GM23248 (cell line): ENCODE data around the gene XPO1. TPM values are rescaled to one million over a fixed set of nuclear protein-coding genes. Genes with fewer than 3 reads are reported as not detected.
A peak's percentile ranks its signal among the peaks of the same experiment; 100 is the strongest.

Source experiments
- DNase-seq: peaks from one replicate; pipeline ENCODE4 v3.0.0-alpha.2; 2015
- H2AFZ ChIP-seq: fragments of 200-600 bp; sonication (generic); 2 replicates; pipeline ENCODE4 v1.6.1; 2016; ENCODE audit warnings: antibody characterized with exemption
- H3F3A ChIP-seq: fragments of 200-600 bp; sonication (generic); 2 replicates; pipeline ENCODE4 v1.6.1; 2016; ENCODE audit warnings: mild to moderate bottlenecking, antibody characterized with exemption, mixed run types; ENCODE audit not compliant: insufficient read depth
- H3K27ac ChIP-seq: fragments of 200-600 bp; sonication (generic); 2 replicates; pipeline ENCODE4 v1.5.1; 2016; ENCODE audit warnings: mild to moderate bottlenecking
- H3K27me3 ChIP-seq: fragments of 200-600 bp; sonication (generic); replicated peaks from 2 replicates; pipeline ENCODE4 v1.6.1; 2016; ENCODE audit warnings: mild to moderate bottlenecking; ENCODE audit not compliant: insufficient read depth
- H3K36me3 ChIP-seq: fragments of 200-600 bp; sonication (generic); 2 replicates; pipeline ENCODE4 v1.6.1; 2016; ENCODE audit warnings: low read depth, mild to moderate bottlenecking
- H3K4me1 ChIP-seq: fragments of 200-600 bp; sonication (generic); 2 replicates; pipeline ENCODE4 v1.6.1; 2016; ENCODE audit warnings: mild to moderate bottlenecking; ENCODE audit not compliant: insufficient read depth
- H3K4me2 ChIP-seq: fragments of 200-600 bp; sonication (generic); one replicate; pipeline ENCODE4 v1.6.1; 2016; ENCODE audit warnings: mild to moderate bottlenecking; ENCODE audit not compliant: unreplicated experiment
- H3K4me3 ChIP-seq: fragments of 200-600 bp; sonication (generic); 2 replicates; pipeline ENCODE4 v1.5.1; 2016; ENCODE audit warnings: mild to moderate bottlenecking
- H3K79me2 ChIP-seq: fragments of 200-600 bp; sonication (generic); 2 replicates; pipeline ENCODE4 v1.6.1; 2016; ENCODE audit warnings: mild to moderate bottlenecking; ENCODE audit not compliant: insufficient read depth
- H3K9ac ChIP-seq: fragments of 200-600 bp; sonication (generic); 2 replicates; pipeline ENCODE4 v1.6.1; 2016; ENCODE audit warnings: mild to moderate bottlenecking
- H3K9me2 ChIP-seq: fragments of 200-600 bp; sonication (generic); 2 replicates; pipeline ENCODE4 v1.6.1; 2016; ENCODE audit warnings: mixed run types, mild to moderate bottlenecking, moderate library complexity; ENCODE audit not compliant: insufficient read depth
- H3K9me3 ChIP-seq: fragments of 200-600 bp; sonication (generic); one replicate; pipeline ENCODE4 v1.6.1; 2017; ENCODE audit warnings: low read depth
- H4K20me1 ChIP-seq: fragments of 200-600 bp; sonication (generic); 2 replicates; pipeline ENCODE4 v1.6.0; 2016; ENCODE audit not compliant: insufficient read depth
- EZH2 ChIP-seq: fragments of 200-600 bp; sonication (generic); IDR thresholded peaks from 2 replicates; pipeline ENCODE4 v1.6.1; 2018; ENCODE audit warnings: antibody characterized with exemption, mild to moderate bottlenecking; ENCODE audit not compliant: insufficient read depth, poor library complexity, severe bottlenecking
- EZH2phosphoT487 ChIP-seq: fragments of 200-600 bp; sonication (generic); IDR thresholded peaks from 2 replicates; pipeline ENCODE4 v1.6.1; 2018; ENCODE audit warnings: antibody characterized with exemption, moderate library complexity, mild to moderate bottlenecking, low read depth; ENCODE audit not compliant: insufficient read depth
- WGBS, 2 experiments: methylation state at CpG; one replicate each; pipeline ENCODE4 v1.1.6; 2015 to 2017; ENCODE audit warnings: low lambda C conversion rate in 2 of 2, low coverage in 1 of 2; ENCODE audit errors: missing lambda C conversion rate in 2 of 2; 5-methylcytosine and 5-hydroxymethylcytosine counted together
- in situ Hi-C: fragments of 300-500 bp; cut with MboI; formaldehyde crosslinking; loops from 2 replicates; pipeline ENCODE4 v1.15.0; 2020
- polyA plus RNA-seq: library from polyadenylated mRNA; unstranded; fragments of >200 nt; fragmentation: Nextera tagmentation; extraction: Ambion mirVana; gene quantifications from 2 replicates; pipeline ENCODE4 v1.2.1, GENCODE V29; 2016
- total RNA-seq: library from RNA; depleted of rRNA; stranded (reverse); fragments of >200 nt; shearing (Covaris generic); gene quantifications from 2 replicates; pipeline ENCODE4 v1.2.3, GENCODE V29; 2014

XPO1 gene
- total and polyA plus RNA-seq, 2 experiments from 2014 or later = 52.3 to 104 TPM

DNA sequence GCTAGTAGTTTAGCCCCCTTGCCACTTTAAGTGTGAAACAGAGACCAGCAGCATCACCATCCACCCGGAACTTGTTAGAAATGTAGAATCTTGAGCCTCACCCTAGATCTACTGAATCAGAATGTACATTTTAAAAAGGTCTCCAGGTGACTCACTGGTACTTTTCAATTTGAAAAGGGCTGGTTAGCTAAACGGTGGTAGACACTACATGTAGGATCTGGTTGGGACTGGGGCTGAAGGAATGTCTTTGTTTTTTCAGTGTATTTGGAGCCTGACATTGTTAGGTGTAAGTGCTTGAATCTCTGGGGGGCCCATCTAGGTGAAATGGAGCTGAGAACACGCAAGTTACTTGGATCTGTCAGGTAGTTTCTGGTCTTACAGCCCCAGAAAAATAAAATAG, 44.0 kb upstream of the XPO1 start:
- no peak overlapping the region for H3K9ac ChIP-seq
- no peaks in the 10 kb centered on the region for H3K79me2 ChIP-seq
- no peaks in the 10 kb centered on the region for H3K4me1 ChIP-seq
- H4K20me1 ChIP-seq = no peaks in the 10 kb centered on the region
- DNase-seq = no peak
- TF ChIP-seq EZH2phosphoT487 = no peak
- H3K27me3 ChIP-seq = no peaks in the 10 kb centered on the region
- H3K4me3 ChIP-seq = no peak overlapping the region
- no peaks in the 10 kb centered on the region for H3K9me2 ChIP-seq
- no peaks in the 10 kb centered on the region for H3K9me3 ChIP-seq
- no peak overlapping the region for H3K4me2 ChIP-seq
- no peak overlapping the region for H3K27ac ChIP-seq
- WGBS, 2 experiments = 38 to 41% methylated on average over 3 of the region's 3 CpGs
- peak overlapping the region; percentile 39 for H2AFZ ChIP-seq
- H3K36me3 ChIP-seq = no peaks in the 10 kb centered on the region
- in situ Hi-C loops = no loop called here
- no peaks in the 10 kb centered on the region for H3F3A ChIP-seq

DNA sequence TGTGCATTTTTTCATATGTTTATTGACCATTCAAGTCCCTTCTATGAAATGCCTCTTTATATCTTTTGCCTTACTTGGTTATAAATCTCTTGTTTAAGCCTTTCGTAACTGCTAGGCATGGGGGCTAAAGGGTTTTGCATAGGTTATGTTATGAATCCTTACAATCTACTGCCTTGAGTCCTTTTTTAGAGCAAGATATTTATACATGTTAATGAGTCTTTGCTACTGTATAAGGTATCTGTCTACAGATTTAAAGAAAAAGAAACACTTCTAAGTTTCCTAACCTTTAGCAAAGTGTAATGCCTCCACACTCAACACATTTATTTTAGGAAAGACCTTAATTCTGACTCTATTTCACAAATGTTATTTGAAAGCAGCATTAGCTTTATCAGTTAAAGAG, 43.6 kb upstream of the XPO1 start:
- Histone ChIP-seq H3K36me3 (no peaks in the 10 kb centered on the region), H3K4me2 (no peak overlapping the region), H3K27ac (no peak overlapping the region), H3K9me2 (no peaks in the 10 kb centered on the region), H3K79me2 (no peaks in the 10 kb centered on the region), H3F3A (no peaks in the 10 kb centered on the region), H3K9me3 (no peaks in the 10 kb centered on the region), H3K9ac (no peak overlapping the region), H3K27me3 (no peaks in the 10 kb centered on the region), H2AFZ (peak overlapping the region; percentile 39; the same call in 1 of the 2 replicates), H3K4me3 (no peak overlapping the region), H3K4me1 (no peaks in the 10 kb centered on the region), H4K20me1 (no peaks in the 10 kb centered on the region)
- TF ChIP-seq EZH2phosphoT487 (no peak), EZH2 (no peak)
- 91 to 93% methylated on average over 1 of the region's 1 CpG for WGBS, 2 experiments
- DNase-seq = no peak
- in situ Hi-C loops = no loop called here

DNA sequence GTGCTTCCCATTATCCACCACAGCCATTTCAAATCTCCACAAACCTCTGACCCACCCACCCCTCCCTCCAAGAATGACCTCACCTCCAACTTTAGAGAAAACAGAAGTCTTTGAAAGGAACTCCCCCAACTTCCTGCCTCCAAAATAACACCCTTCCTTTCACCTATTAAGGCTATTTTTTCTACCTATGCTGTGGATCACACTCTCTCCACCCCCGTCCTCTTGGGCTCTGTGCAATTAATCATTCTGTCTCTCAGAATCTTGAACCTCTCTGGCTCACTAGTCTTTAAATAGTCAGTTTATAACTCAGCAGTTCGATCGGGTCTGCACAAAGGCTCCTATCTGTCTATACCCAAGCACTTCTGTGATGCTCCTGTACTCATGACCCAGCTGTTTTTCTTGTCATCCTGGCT, 37.3 kb upstream of the XPO1 start:
- Histone ChIP-seq H3K9me3 (no peaks in the 10 kb centered on the region), H2AFZ (no peak overlapping the region), H3K9ac (no peak overlapping the region), H3K79me2 (no peaks in the 10 kb centered on the region), H3K4me2 (no peak overlapping the region), H4K20me1 (no peaks in the 10 kb centered on the region), H3K36me3 (no peaks in the 10 kb centered on the region), H3K27ac (no peak overlapping the region), H3K9me2 (no peaks in the 10 kb centered on the region), H3K4me3 (no peak overlapping the region), H3F3A (no peaks in the 10 kb centered on the region), H3K27me3 (no peaks in the 10 kb centered on the region), H3K4me1 (no peaks in the 10 kb centered on the region)
- WGBS, 2 experiments = 78% methylated on average over 3 of the region's 3 CpGs
- no peak for TF ChIP-seq EZH2phosphoT487
- in situ Hi-C loops = no loop called here
- no peak for DNase-seq

DNA sequence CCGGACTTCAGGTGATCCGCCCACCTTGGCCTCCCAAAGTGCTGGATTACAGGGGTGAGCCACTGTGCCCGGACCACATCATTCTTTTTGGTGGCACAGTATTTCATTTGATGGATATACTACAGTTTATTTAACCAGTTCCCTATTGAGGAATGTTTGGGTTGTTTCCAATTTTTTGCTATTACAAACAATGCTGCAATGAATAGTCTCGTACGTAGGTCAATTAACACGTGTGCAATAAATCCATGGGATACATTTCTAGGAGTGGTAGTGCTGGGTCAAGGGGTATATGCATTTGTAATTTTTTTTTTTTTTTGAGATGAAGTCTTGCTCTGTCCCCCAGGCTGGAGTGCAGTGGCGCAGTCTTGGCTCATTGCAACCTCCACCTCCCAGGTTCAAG, 28.4 kb upstream of the XPO1 start:
- no peak for DNase-seq
- no peak overlapping the region for H3K4me2 ChIP-seq
- H3K9me3 ChIP-seq = no peaks in the 10 kb centered on the region
- no peak overlapping the region for H3K9ac ChIP-seq
- no peak overlapping the region for H3K4me3 ChIP-seq
- in situ Hi-C loops = no loop called here
- TF ChIP-seq EZH2phosphoT487 (no peak), EZH2 (no peak)
- H3F3A ChIP-seq = 0 out of 2 replicates have a peak, but pooled peaks cover 4% of the 10 kb centered on the region
- WGBS, 2 experiments = 71 to 72% methylated on average over 7 of the region's 7 CpGs
- no peaks in the 10 kb centered on the region for H3K79me2 ChIP-seq
- no peaks in the 10 kb centered on the region for H3K36me3 ChIP-seq
- H4K20me1 ChIP-seq = no peaks in the 10 kb centered on the region
- no peak overlapping the region for H3K27ac ChIP-seq
- H3K4me1 ChIP-seq = peaks cover 5% of the 10 kb centered on the region
- no peaks in the 10 kb centered on the region for H3K9me2 ChIP-seq
- H3K27me3 ChIP-seq = peaks cover 15% of the 10 kb centered on the region; the same call in 1 of the 2 replicates
- H2AFZ ChIP-seq = no peak overlapping the region

DNA sequence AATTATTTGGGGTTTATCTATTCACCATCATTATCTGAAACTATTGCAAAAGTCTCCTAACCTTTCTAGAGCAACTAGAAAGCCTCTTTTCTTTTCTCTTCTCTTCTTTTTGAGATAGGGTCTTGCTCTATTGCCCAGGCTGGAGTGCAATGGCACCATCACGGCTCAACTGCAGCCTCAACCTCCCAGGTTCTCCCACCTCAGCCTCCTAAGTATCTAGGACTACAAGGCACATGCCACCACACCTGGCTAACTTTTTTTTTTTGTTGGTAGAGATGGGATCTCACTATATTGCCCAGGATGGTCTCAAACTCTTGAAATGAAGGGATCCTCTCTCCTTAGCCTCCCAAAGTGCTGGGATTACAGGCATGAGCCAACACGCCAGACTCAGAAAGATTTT, 24.5 kb upstream of the XPO1 start:
- H3K79me2 ChIP-seq = no peaks in the 10 kb centered on the region
- 0 out of 2 replicates have a peak, but pooled peaks cover 4% of the 10 kb centered on the region for H3F3A ChIP-seq
- H3K9ac ChIP-seq = no peak overlapping the region
- peaks cover 5% of the 10 kb centered on the region for H3K4me1 ChIP-seq
- no peak overlapping the region for H3K27ac ChIP-seq
- H3K36me3 ChIP-seq = no peaks in the 10 kb centered on the region
- H3K9me3 ChIP-seq = no peaks in the 10 kb centered on the region
- H3K27me3 ChIP-seq = peaks cover 15% of the 10 kb centered on the region; the same call in 1 of the 2 replicates
- no peak for DNase-seq
- H4K20me1 ChIP-seq = no peaks in the 10 kb centered on the region
- 77 to 84% methylated on average over 2 of the region's 2 CpGs for WGBS, 2 experiments
- in situ Hi-C loops = no loop called here
- H2AFZ ChIP-seq = no peak overlapping the region
- H3K4me3 ChIP-seq = no peak overlapping the region
- no peaks in the 10 kb centered on the region for H3K9me2 ChIP-seq
- no peak overlapping the region for H3K4me2 ChIP-seq
- TF ChIP-seq EZH2phosphoT487 = no peak
- no peak for TF ChIP-seq EZH2
